ENCODE data around the gene PPP4C.
"Not testable (repeated sequence)": the region's sequence is repeated elsewhere in the genome, so short reads cannot be mapped to it uniquely, and the experiment has no call there.

Gene PPP4C

GRCh38 chr16:30122604-30123160 is 46.9 kb downstream of the PPP4C start:
- DNase-seq (ENCODE audit: low read depth in 1 of 2, low spot score in 1 of 2): no peak

GRCh38 chr16:30124985-30125379 is 49.2 kb downstream of the PPP4C start:
- DNase-seq (ENCODE audit: low read depth in 1 of 2, low spot score in 1 of 2): no peak

DNA sequence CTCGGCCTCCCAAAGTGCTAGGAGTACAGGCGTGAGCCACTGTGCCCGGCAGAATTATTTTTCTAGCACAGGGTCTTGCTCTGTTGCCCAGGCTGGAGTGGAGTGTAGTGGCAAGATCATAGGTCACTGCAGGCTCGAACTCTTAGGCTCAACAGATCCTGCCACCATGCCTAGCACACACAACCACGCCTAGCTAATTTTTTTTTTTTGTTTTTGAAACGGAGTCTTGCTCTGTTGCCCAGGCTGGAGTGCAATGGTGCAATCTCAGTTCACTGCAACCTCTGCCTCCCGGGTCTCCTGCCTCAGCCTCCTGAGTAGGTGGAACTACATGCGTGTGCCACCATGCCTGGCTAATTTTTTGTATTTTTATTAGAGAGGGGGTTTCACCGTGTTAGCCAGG is 49.9 kb downstream of the PPP4C start:
- DNase-seq (ENCODE audit: low read depth in 1 of 2, low spot score in 1 of 2): not testable (repeated sequence)

- no peak for DNase-seq (ENCODE audit: low read depth in 1 of 2, low spot score in 1 of 2)
Measured at GRCh38 chr16:30127993-30128392, 52.2 kb downstream of the PPP4C start.

GRCh38 chr16:30131869-30132475 is 56.2 kb downstream of the PPP4C start:
- DNase-seq (ENCODE audit: low read depth in 1 of 2, low spot score in 1 of 2): no peak

- DNase-seq (ENCODE audit: low read depth in 1 of 2, low spot score in 1 of 2): no peak
Measured at GRCh38 chr16:30132591-30132990, 56.8 kb downstream of the PPP4C start.
